Measurements from ENCODE around the gene GABARAP.

Gene GABARAP

GRCh38 chr17:7211491-7212273 is 30.6 kb downstream of the GABARAP start:
- Mint-ChIP-seq H3K4me3 (no peak overlapping the region), H3K27ac (no peak overlapping the region), H3K9me3 (no peaks in the 10 kb centered on the region), H3K27me3 (no peaks in the 10 kb centered on the region), H3K4me1 (peaks cover 49% of the 10 kb centered on the region)
- no peak for DNase-seq
- no peak for ATAC-seq

GRCh38 chr17:7208754-7209460 is 33.3 kb downstream of the GABARAP start:
- H3K27ac Mint-ChIP-seq = no peak overlapping the region
- ATAC-seq (no peak), DNase-seq (peak in 1 of 2 donors; percentile 8)
- H3K4me3 Mint-ChIP-seq = no peak overlapping the region
- H3K4me1 Mint-ChIP-seq = peaks cover 49% of the 10 kb centered on the region
- H3K27me3 Mint-ChIP-seq = no peaks in the 10 kb centered on the region
- H3K9me3 Mint-ChIP-seq = no peaks in the 10 kb centered on the region

GRCh38 chr17:7208027-7208571 is 34.1 kb downstream of the GABARAP start:
- no peak overlapping the region for H3K4me3 Mint-ChIP-seq

GRCh38 chr17:7207120-7208001 is 34.9 kb downstream of the GABARAP start:
- Mint-ChIP-seq H3K4me1 (peaks cover 44% of the 10 kb centered on the region), H3K9me3 (no peaks in the 10 kb centered on the region), H3K4me3 (no peak overlapping the region), H3K27ac (peak overlapping the region in 1 of 2 donors; percentile 23), H3K27me3 (no peaks in the 10 kb centered on the region)
- DNase-seq (no peak), ATAC-seq (no peak)

More at GRCh38 chr17:7208027-7208571, 34.1 kb downstream of the GABARAP start:
- peak overlapping the region in 1 of 2 donors; percentile 85 for H3K27ac Mint-ChIP-seq
- H3K4me1 Mint-ChIP-seq = peaks cover 46% of the 10 kb centered on the region
- no peaks in the 10 kb centered on the region for H3K27me3 Mint-ChIP-seq
- ATAC-seq = no peak
- no peaks in the 10 kb centered on the region for H3K9me3 Mint-ChIP-seq
- peak in 1 of 2 donors; percentile 11 for DNase-seq

GRCh38 chr17:7205561-7205960 is 36.7 kb downstream of the GABARAP start:
- ATAC-seq (peak; percentile 5), DNase-seq (no peak)
- Mint-ChIP-seq H3K27ac (peak overlapping the region; percentile 9 to 90), H3K9me3 (no peaks in the 10 kb centered on the region), H3K4me3 (peak overlapping the region; percentile 85 to 86), H3K4me1 (peaks cover 40% of the 10 kb centered on the region), H3K27me3 (no peaks in the 10 kb centered on the region)

GRCh38 chr17:7204828-7205461 is 37.3 kb downstream of the GABARAP start:
- peak; percentile 93 for ATAC-seq
- peak overlapping the region; percentile 85 to 86 for H3K4me3 Mint-ChIP-seq
- H3K4me1 Mint-ChIP-seq = peaks cover 40% of the 10 kb centered on the region
- no peaks in the 10 kb centered on the region for H3K9me3 Mint-ChIP-seq
- DNase-seq = peak; percentile 94 to 97
- H3K27me3 Mint-ChIP-seq = no peaks in the 10 kb centered on the region
- peak overlapping the region; percentile 77 to 90 for H3K27ac Mint-ChIP-seq

- no peaks in the 10 kb centered on the region for H3K9me3 Mint-ChIP-seq
- H3K27ac Mint-ChIP-seq = peak overlapping the region; percentile 77 to 90
- ATAC-seq (peak; percentile 15), DNase-seq (no peak)
- peaks cover 40% of the 10 kb centered on the region for H3K4me1 Mint-ChIP-seq
- no peaks in the 10 kb centered on the region for H3K27me3 Mint-ChIP-seq
- H3K4me3 Mint-ChIP-seq = peak overlapping the region; percentile 85 to 86
Observed at GRCh38 chr17:7204336-7204735, 37.9 kb downstream of the GABARAP start.

GRCh38 chr17:7203391-7203790 is 38.9 kb downstream of the GABARAP start:
- Mint-ChIP-seq H3K27me3 (no peaks in the 10 kb centered on the region), H3K4me3 (peak overlapping the region; percentile 59 to 86), H3K9me3 (no peaks in the 10 kb centered on the region), H3K27ac (no peak overlapping the region), H3K4me1 (peaks cover 40% of the 10 kb centered on the region)
- no peak for ATAC-seq
- DNase-seq = no peak

GRCh38 chr17:7196651-7197401 is 45.4 kb downstream of the GABARAP start:
- ATAC-seq (no peak), DNase-seq (no peak)
- Mint-ChIP-seq H3K27ac (peak overlapping the region in 1 of 2 donors; percentile 56), H3K9me3 (no peaks in the 10 kb centered on the region), H3K4me3 (no peak overlapping the region), H3K4me1 (no peaks in the 10 kb centered on the region), H3K27me3 (no peaks in the 10 kb centered on the region)

GRCh38 chr17:7195971-7196370 is 46.3 kb downstream of the GABARAP start:
- no peak overlapping the region for H3K27ac Mint-ChIP-seq
- H3K4me3 Mint-ChIP-seq = no peak overlapping the region
- DNase-seq (no peak), ATAC-seq (no peak)
- H3K9me3 Mint-ChIP-seq = no peaks in the 10 kb centered on the region
- no peaks in the 10 kb centered on the region for H3K27me3 Mint-ChIP-seq
- H3K4me1 Mint-ChIP-seq = no peaks in the 10 kb centered on the region

GRCh38 chr17:7192271-7192937 is 49.8 kb downstream of the GABARAP start:
- no peak overlapping the region for H3K4me3 Mint-ChIP-seq
- no peaks in the 10 kb centered on the region for H3K9me3 Mint-ChIP-seq
- H3K4me1 Mint-ChIP-seq = no peaks in the 10 kb centered on the region
- no peaks in the 10 kb centered on the region for H3K27me3 Mint-ChIP-seq
- peak; percentile 10 for ATAC-seq
- no peak overlapping the region for H3K27ac Mint-ChIP-seq
- no peak for DNase-seq

- DNase-seq (no peak), ATAC-seq (peak; percentile 69)
- Mint-ChIP-seq H3K27me3 (no peaks in the 10 kb centered on the region), H3K9me3 (no peaks in the 10 kb centered on the region), H3K4me1 (no peaks in the 10 kb centered on the region), H3K4me3 (no peak overlapping the region), H3K27ac (no peak overlapping the region)
Observed at GRCh38 chr17:7191571-7192270, 50.5 kb downstream of the GABARAP start.

GRCh38 chr17:7191069-7191468 is 51.2 kb downstream of the GABARAP start:
- ATAC-seq (no peak), DNase-seq (no peak)
- no peak overlapping the region for H3K4me3 Mint-ChIP-seq
- no peaks in the 10 kb centered on the region for H3K4me1 Mint-ChIP-seq
- no peaks in the 10 kb centered on the region for H3K27me3 Mint-ChIP-seq
- no peaks in the 10 kb centered on the region for H3K9me3 Mint-ChIP-seq
- no peak overlapping the region for H3K27ac Mint-ChIP-seq
